ENCODE results near the gene ZBED2.
"Not testable (repeated sequence)": the region's sequence is repeated elsewhere in the genome, so short reads cannot be mapped to it uniquely, and the experiment has no call there.

ZBED2 gene

GRCh38 chr3:111595232-111595631 lies at the start of gene ZBED2:
Gene ZBED2 (minus strand): TSS chr3:111595346. CDS start chr3:111594201, 1,145 bp downstream.
- DNase-seq (ENCODE audit: low read depth), result no peak

- no peak for DNase-seq (ENCODE audit: low read depth)
These were observed 44.2 kb upstream of the ZBED2 start for GRCh38 chr3:111639316-111639715.

GRCh38 chr3:111636366-111636885 lies 41.3 kb upstream of the ZBED2 start:
- DNase-seq (ENCODE audit: low read depth), result no peak

- no peak for DNase-seq (ENCODE audit: low read depth)
These were observed 40.3 kb upstream of the ZBED2 start for GRCh38 chr3:111635403-111635802.

GRCh38 chr3:111630638-111631037 lies 35.5 kb upstream of the ZBED2 start:
- not testable (repeated sequence) for DNase-seq (ENCODE audit: low read depth)

GRCh38 chr3:111629018-111629417 lies 33.9 kb upstream of the ZBED2 start:
- DNase-seq (ENCODE audit: low read depth), result not testable (repeated sequence)

GRCh38 chr3:111627092-111627491 lies 31.9 kb upstream of the ZBED2 start:
- DNase-seq (ENCODE audit: low read depth), result no peak

- no peak for DNase-seq (ENCODE audit: low read depth)
These were observed 26.4 kb upstream of the ZBED2 start for GRCh38 chr3:111621535-111621934.

- no peak for DNase-seq (ENCODE audit: low read depth)
These were observed 24.7 kb upstream of the ZBED2 start for GRCh38 chr3:111619833-111620232.

GRCh38 chr3:111618945-111619344 lies 23.8 kb upstream of the ZBED2 start:
- DNase-seq (ENCODE audit: low read depth), result no peak

- DNase-seq (ENCODE audit: low read depth), result no peak
These were observed 22.9 kb upstream of the ZBED2 start for GRCh38 chr3:111617912-111618601.

GRCh38 chr3:111617406-111617805 lies 22.3 kb upstream of the ZBED2 start:
- no peak for DNase-seq (ENCODE audit: low read depth)

GRCh38 chr3:111616417-111617105 lies 21.4 kb upstream of the ZBED2 start:
- no peak for DNase-seq (ENCODE audit: low read depth)

GRCh38 chr3:111615880-111616279 lies 20.7 kb upstream of the ZBED2 start:
- no peak for DNase-seq (ENCODE audit: low read depth)

GRCh38 chr3:111613294-111613693 lies 18.1 kb upstream of the ZBED2 start:
- DNase-seq (ENCODE audit: low read depth), result no peak

- no peak for DNase-seq (ENCODE audit: low read depth)
These were observed 15.5 kb upstream of the ZBED2 start for GRCh38 chr3:111610612-111611054.

- DNase-seq (ENCODE audit: low read depth), result no peak
These were observed 15.0 kb upstream of the ZBED2 start for GRCh38 chr3:111610189-111610588.

GRCh38 chr3:111609700-111610099 lies 14.6 kb upstream of the ZBED2 start:
- DNase-seq (ENCODE audit: low read depth), result no peak

- no peak for DNase-seq (ENCODE audit: low read depth)
These were observed 13.2 kb upstream of the ZBED2 start for GRCh38 chr3:111608383-111608782.

- no peak for DNase-seq (ENCODE audit: low read depth)
These were observed 12.2 kb upstream of the ZBED2 start for GRCh38 chr3:111607240-111607920.

GRCh38 chr3:111605493-111605892 lies 10.3 kb upstream of the ZBED2 start:
- DNase-seq (ENCODE audit: low read depth), result no peak

- no peak for DNase-seq (ENCODE audit: low read depth)
These were observed 9.9 kb upstream of the ZBED2 start for GRCh38 chr3:111605018-111605417.

- DNase-seq (ENCODE audit: low read depth), result no peak
These were observed 9.0 kb upstream of the ZBED2 start for GRCh38 chr3:111604119-111604518.

All from non-pigmented ciliary epithelial cell (primary cell).